SK-N-SH (cell line): Measurements from ENCODE around the gene NOL4L.

Source experiments
- CTCF ChIP-seq: fragments of 200-600 bp; sonication (generic); IDR thresholded peaks from 2 replicates; pipeline ENCODE4 v1.6.1; 2017; ENCODE audit warnings: antibody characterized with exemption, mild to moderate bottlenecking, moderate library complexity
- EP300 ChIP-seq, 2 experiments: IDR thresholded peaks; 2 replicates each; pipeline versions ENCODE4 v1.4.0 to v1.6.1; 2012; ENCODE audit warnings: borderline replicate concordance in 1 of 2, low read depth in 1 of 2, low read length in 1 of 2
- JUND ChIP-seq: IDR thresholded peaks from 2 replicates; pipeline ENCODE4 v1.4.0; 2012
- MAX ChIP-seq: IDR thresholded peaks from 2 replicates; pipeline ENCODE4 v1.4.0; 2012; ENCODE audit warnings: low read depth
- POLR2AphosphoS5 ChIP-seq: IDR thresholded peaks from 2 replicates; pipeline ENCODE4 v1.6.1; 2012; ENCODE audit warnings: low read depth, low read length
- REST ChIP-seq: IDR thresholded peaks from 2 replicates; pipeline ENCODE4 v1.6.1; 2012; ENCODE audit warnings: mild to moderate bottlenecking, low read depth, low read length, moderate library complexity
- TCF12 ChIP-seq: IDR thresholded peaks from 2 replicates; pipeline ENCODE4 v1.4.0; 2012
- USF1 ChIP-seq: IDR thresholded peaks from 2 replicates; pipeline ENCODE4 v1.4.0; 2012; ENCODE audit warnings: low read depth, borderline replicate concordance
- USF2 ChIP-seq: fragments of 150-350 bp; IDR thresholded peaks from 2 replicates; pipeline ENCODE4 v1.6.1; 2017; ENCODE audit warnings: antibody characterized with exemption, low read length, low read depth, borderline replicate concordance
- YY1 ChIP-seq: IDR thresholded peaks from 2 replicates; pipeline ENCODE4 v1.4.0; 2012; ENCODE audit warnings: low read depth, mild to moderate bottlenecking

- no peak for TF ChIP-seq YY1
- no peak for TF ChIP-seq EP300 (IDR thresholded peaks at IDR 0.05; ENCODE audit: borderline replicate concordance in 1 of 2, low read depth in 1 of 2, low read length in 1 of 2)
- TF ChIP-seq CTCF = no peak
- TF ChIP-seq REST = no peak
- TF ChIP-seq MAX = no peak
- no peak for TF ChIP-seq TCF12
- no peak for TF ChIP-seq JUND
- no peak for TF ChIP-seq POLR2AphosphoS5
- TF ChIP-seq USF1 = no peak
- TF ChIP-seq USF2 = no peak
These were observed 123.1 kb downstream of the NOL4L start for GRCh38 chr20:32461836-32462600.
